ENCODE data around the gene GRIK1.

Gene GRIK1

GRCh38 chr21:29658177-29658933 lies 281.4 kb downstream of the GRIK1 start:
- Histone ChIP-seq H3K4me1 (ENCODE audit: control insufficient read depth, insufficient read depth, low read length) (peaks cover 5% of the 10 kb centered on the region; the same call in 1 of the 2 replicates), H3K9me3 (ENCODE audit: control insufficient read depth, insufficient read depth, low read depth, low read length) (0 out of 2 replicates have a peak, but pooled peaks cover 3% of the 10 kb centered on the region), H3K27ac (ENCODE audit: low read depth, low read length) (no peak overlapping the region), H3K27me3 (ENCODE audit: control insufficient read depth, insufficient read depth, low read length) (no peaks in the 10 kb centered on the region), H3K9ac (ENCODE audit: low read length) (no peak overlapping the region), H3K4me3 (ENCODE audit: low read depth, low read length) (no peak overlapping the region), H3K36me3 (ENCODE audit: control insufficient read depth, insufficient read depth, low read length) (no peaks in the 10 kb centered on the region)

GRCh38 chr21:29657240-29657989 lies 282.4 kb downstream of the GRIK1 start:
- Histone ChIP-seq H3K36me3 (ENCODE audit: control insufficient read depth, insufficient read depth, low read length) (no peaks in the 10 kb centered on the region), H3K27ac (ENCODE audit: low read depth, low read length) (no peak overlapping the region), H3K4me1 (ENCODE audit: control insufficient read depth, insufficient read depth, low read length) (peaks cover 5% of the 10 kb centered on the region; the same call in 1 of the 2 replicates), H3K9me3 (ENCODE audit: control insufficient read depth, insufficient read depth, low read depth, low read length) (0 out of 2 replicates have a peak, but pooled peaks cover 3% of the 10 kb centered on the region), H3K27me3 (ENCODE audit: control insufficient read depth, insufficient read depth, low read length) (no peaks in the 10 kb centered on the region), H3K9ac (ENCODE audit: low read length) (no peak overlapping the region), H3K4me3 (ENCODE audit: low read depth, low read length) (no peak overlapping the region)

- Histone ChIP-seq H3K4me1 (ENCODE audit: control insufficient read depth, insufficient read depth, low read length) (peaks cover 5% of the 10 kb centered on the region; the same call in 1 of the 2 replicates), H3K27me3 (ENCODE audit: control insufficient read depth, insufficient read depth, low read length) (no peaks in the 10 kb centered on the region), H3K27ac (ENCODE audit: low read depth, low read length) (no peak overlapping the region), H3K36me3 (ENCODE audit: control insufficient read depth, insufficient read depth, low read length) (no peaks in the 10 kb centered on the region), H3K4me3 (ENCODE audit: low read depth, low read length) (no peak overlapping the region), H3K9me3 (ENCODE audit: control insufficient read depth, insufficient read depth, low read depth, low read length) (0 out of 2 replicates have a peak, but pooled peaks cover 3% of the 10 kb centered on the region), H3K9ac (ENCODE audit: low read length) (no peak overlapping the region)
Observed at GRCh38 chr21:29656504-29657239, 283.1 kb downstream of the GRIK1 start.

GRCh38 chr21:29655577-29655976 lies 284.2 kb downstream of the GRIK1 start:
- H3K36me3 ChIP-seq (ENCODE audit: control insufficient read depth, insufficient read depth, low read length) = no peaks in the 10 kb centered on the region
- H3K9ac ChIP-seq (ENCODE audit: low read length) = no peak overlapping the region
- no peak overlapping the region for H3K4me3 ChIP-seq (ENCODE audit: low read depth, low read length)
- H3K4me1 ChIP-seq (ENCODE audit: control insufficient read depth, insufficient read depth, low read length) = peaks cover 5% of the 10 kb centered on the region; the same call in 1 of the 2 replicates
- H3K27me3 ChIP-seq (ENCODE audit: control insufficient read depth, insufficient read depth, low read length) = no peaks in the 10 kb centered on the region
- 0 out of 2 replicates have a peak, but pooled peaks cover 3% of the 10 kb centered on the region for H3K9me3 ChIP-seq (ENCODE audit: control insufficient read depth, insufficient read depth, low read depth, low read length)
- no peak overlapping the region for H3K27ac ChIP-seq (ENCODE audit: low read depth, low read length)

GRCh38 chr21:29654855-29655254 lies 284.9 kb downstream of the GRIK1 start:
- Histone ChIP-seq H3K9ac (ENCODE audit: low read length) (no peak overlapping the region), H3K27me3 (ENCODE audit: control insufficient read depth, insufficient read depth, low read length) (no peaks in the 10 kb centered on the region), H3K27ac (ENCODE audit: low read depth, low read length) (no peak overlapping the region), H3K4me3 (ENCODE audit: low read depth, low read length) (no peak overlapping the region), H3K36me3 (ENCODE audit: control insufficient read depth, insufficient read depth, low read length) (no peaks in the 10 kb centered on the region), H3K4me1 (ENCODE audit: control insufficient read depth, insufficient read depth, low read length) (peaks cover 5% of the 10 kb centered on the region; the same call in 1 of the 2 replicates), H3K9me3 (ENCODE audit: control insufficient read depth, insufficient read depth, low read depth, low read length) (0 out of 2 replicates have a peak, but pooled peaks cover under 1% of the 10 kb centered on the region)

GRCh38 chr21:29654203-29654602 lies 285.6 kb downstream of the GRIK1 start:
- Histone ChIP-seq H3K9ac (ENCODE audit: low read length) (no peak overlapping the region), H3K27me3 (ENCODE audit: control insufficient read depth, insufficient read depth, low read length) (no peaks in the 10 kb centered on the region), H3K27ac (ENCODE audit: low read depth, low read length) (no peak overlapping the region), H3K9me3 (ENCODE audit: control insufficient read depth, insufficient read depth, low read depth, low read length) (no peaks in the 10 kb centered on the region), H3K4me1 (ENCODE audit: control insufficient read depth, insufficient read depth, low read length) (peaks cover 5% of the 10 kb centered on the region; the same call in 1 of the 2 replicates), H3K4me3 (ENCODE audit: low read depth, low read length) (no peak overlapping the region), H3K36me3 (ENCODE audit: control insufficient read depth, insufficient read depth, low read length) (no peaks in the 10 kb centered on the region)

- Histone ChIP-seq H3K27me3 (ENCODE audit: control insufficient read depth, insufficient read depth, low read length) (no peaks in the 10 kb centered on the region), H3K9ac (ENCODE audit: low read length) (no peak overlapping the region), H3K4me3 (ENCODE audit: low read depth, low read length) (no peak overlapping the region), H3K4me1 (ENCODE audit: control insufficient read depth, insufficient read depth, low read length) (no peaks in the 10 kb centered on the region), H3K27ac (ENCODE audit: low read depth, low read length) (no peak overlapping the region), H3K36me3 (ENCODE audit: control insufficient read depth, insufficient read depth, low read length) (no peaks in the 10 kb centered on the region), H3K9me3 (ENCODE audit: control insufficient read depth, insufficient read depth, low read depth, low read length) (no peaks in the 10 kb centered on the region)
Observed at GRCh38 chr21:29650523-29651022, 289.2 kb downstream of the GRIK1 start.

- no peaks in the 10 kb centered on the region for H3K27me3 ChIP-seq (ENCODE audit: control insufficient read depth, insufficient read depth, low read length)
- H3K9me3 ChIP-seq (ENCODE audit: control insufficient read depth, insufficient read depth, low read depth, low read length) = no peaks in the 10 kb centered on the region
- no peak overlapping the region for H3K4me3 ChIP-seq (ENCODE audit: low read depth, low read length)
- no peak overlapping the region for H3K27ac ChIP-seq (ENCODE audit: low read depth, low read length)
- H3K4me1 ChIP-seq (ENCODE audit: control insufficient read depth, insufficient read depth, low read length) = no peaks in the 10 kb centered on the region
- H3K9ac ChIP-seq (ENCODE audit: low read length) = no peak overlapping the region
- H3K36me3 ChIP-seq (ENCODE audit: control insufficient read depth, insufficient read depth, low read length) = no peaks in the 10 kb centered on the region
Observed at GRCh38 chr21:29649406-29649814, 290.4 kb downstream of the GRIK1 start.

GRCh38 chr21:29648710-29649240 lies 291.0 kb downstream of the GRIK1 start:
- Histone ChIP-seq H3K36me3 (ENCODE audit: control insufficient read depth, insufficient read depth, low read length) (no peaks in the 10 kb centered on the region), H3K9ac (ENCODE audit: low read length) (no peak overlapping the region), H3K4me3 (ENCODE audit: low read depth, low read length) (no peak overlapping the region), H3K27me3 (ENCODE audit: control insufficient read depth, insufficient read depth, low read length) (no peaks in the 10 kb centered on the region), H3K9me3 (ENCODE audit: control insufficient read depth, insufficient read depth, low read depth, low read length) (no peaks in the 10 kb centered on the region), H3K27ac (ENCODE audit: low read depth, low read length) (no peak overlapping the region), H3K4me1 (ENCODE audit: control insufficient read depth, insufficient read depth, low read length) (no peaks in the 10 kb centered on the region)

GRCh38 chr21:29647353-29647781 lies 292.4 kb downstream of the GRIK1 start:
- H3K27me3 ChIP-seq (ENCODE audit: control insufficient read depth, insufficient read depth, low read length) = no peaks in the 10 kb centered on the region
- no peaks in the 10 kb centered on the region for H3K4me1 ChIP-seq (ENCODE audit: control insufficient read depth, insufficient read depth, low read length)
- no peaks in the 10 kb centered on the region for H3K36me3 ChIP-seq (ENCODE audit: control insufficient read depth, insufficient read depth, low read length)
- no peak overlapping the region for H3K27ac ChIP-seq (ENCODE audit: low read depth, low read length)
- no peak overlapping the region for H3K9ac ChIP-seq (ENCODE audit: low read length)
- H3K9me3 ChIP-seq (ENCODE audit: control insufficient read depth, insufficient read depth, low read depth, low read length) = no peaks in the 10 kb centered on the region
- no peak overlapping the region for H3K4me3 ChIP-seq (ENCODE audit: low read depth, low read length)
